ENCODE data around the gene DGLUCY.

The DGLUCY gene

DNA sequence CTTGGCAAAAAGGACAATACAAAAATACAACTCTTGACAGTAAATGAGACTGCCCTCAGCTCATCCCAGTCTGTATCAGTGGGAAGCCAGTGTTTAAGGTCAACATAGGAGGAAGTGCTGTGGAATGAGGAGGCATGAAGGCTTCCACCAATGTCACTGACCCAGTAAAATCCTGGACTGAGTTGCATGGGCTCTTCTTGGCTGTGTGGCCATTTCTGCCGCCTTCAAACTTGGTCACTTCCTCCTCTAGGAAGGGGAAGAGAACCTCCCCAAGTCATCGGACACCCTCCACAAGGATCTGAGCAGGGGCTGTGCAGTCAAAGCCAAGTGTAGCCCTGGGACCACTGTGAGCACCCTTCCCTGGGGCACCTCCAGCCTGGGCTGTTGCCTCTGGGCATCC lies 118.7 kb downstream of the DGLUCY start:
- TF ChIP-seq, protein P1, sequence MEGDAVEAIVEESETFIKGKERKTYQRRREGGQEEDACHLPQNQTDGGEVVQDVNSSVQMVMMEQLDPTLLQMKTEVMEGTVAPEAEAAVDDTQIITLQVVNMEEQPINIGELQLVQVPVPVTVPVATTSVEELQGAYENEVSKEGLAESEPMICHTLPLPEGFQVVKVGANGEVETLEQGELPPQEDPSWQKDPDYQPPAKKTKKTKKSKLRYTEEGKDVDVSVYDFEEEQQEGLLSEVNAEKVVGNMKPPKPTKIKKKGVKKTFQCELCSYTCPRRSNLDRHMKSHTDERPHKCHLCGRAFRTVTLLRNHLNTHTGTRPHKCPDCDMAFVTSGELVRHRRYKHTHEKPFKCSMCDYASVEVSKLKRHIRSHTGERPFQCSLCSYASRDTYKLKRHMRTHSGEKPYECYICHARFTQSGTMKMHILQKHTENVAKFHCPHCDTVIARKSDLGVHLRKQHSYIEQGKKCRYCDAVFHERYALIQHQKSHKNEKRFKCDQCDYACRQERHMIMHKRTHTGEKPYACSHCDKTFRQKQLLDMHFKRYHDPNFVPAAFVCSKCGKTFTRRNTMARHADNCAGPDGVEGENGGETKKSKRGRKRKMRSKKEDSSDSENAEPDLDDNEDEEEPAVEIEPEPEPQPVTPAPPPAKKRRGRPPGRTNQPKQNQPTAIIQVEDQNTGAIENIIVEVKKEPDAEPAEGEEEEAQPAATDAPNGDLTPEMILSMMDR (IDR thresholded peaks at IDR 0.05) = no peak

DNA sequence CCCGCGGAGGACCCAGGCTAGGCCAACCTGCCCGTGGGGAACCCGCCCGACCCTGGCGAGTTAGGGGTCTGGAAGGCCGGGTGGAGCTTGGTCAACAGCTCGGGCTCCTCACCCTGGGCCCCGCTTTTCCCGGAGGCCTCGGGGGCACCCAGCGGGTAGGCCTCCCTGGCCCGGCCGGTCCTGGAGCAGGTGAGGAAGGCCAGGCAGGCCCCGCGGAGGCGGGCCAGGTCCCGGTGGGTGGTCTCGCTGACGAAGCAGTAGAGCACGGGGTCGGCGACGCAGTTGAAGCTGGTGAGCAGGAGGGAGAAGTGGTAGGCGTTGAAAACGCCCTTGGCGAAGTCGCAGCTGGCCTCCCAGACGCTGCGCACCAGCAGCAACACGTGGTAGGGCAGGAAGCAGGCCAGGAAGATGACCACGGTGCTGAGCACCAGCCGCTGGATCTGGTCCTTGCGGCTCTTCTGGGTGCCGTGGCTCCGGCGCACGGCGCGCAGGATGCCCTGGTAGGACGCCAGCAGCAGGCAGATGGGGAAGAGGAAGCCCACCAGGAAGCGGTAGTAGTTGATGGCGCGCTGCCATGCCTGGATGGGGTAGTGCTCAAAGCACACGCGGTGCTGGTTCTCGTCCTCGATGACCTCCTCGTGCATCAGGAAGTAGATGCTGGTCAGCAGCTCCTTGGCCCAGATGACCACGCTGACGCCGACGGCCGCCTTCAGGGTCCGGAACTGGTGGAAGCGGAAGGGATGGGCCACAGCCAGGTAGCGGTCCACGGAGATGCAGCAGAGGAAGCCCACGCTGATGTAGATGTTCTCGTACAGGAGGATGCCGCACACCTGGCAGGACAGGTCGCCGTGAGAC lies 120.3 kb downstream of the DGLUCY start:
- TF ChIP-seq, protein P1 (IDR thresholded peaks at IDR 0.05) = no peak

DNA sequence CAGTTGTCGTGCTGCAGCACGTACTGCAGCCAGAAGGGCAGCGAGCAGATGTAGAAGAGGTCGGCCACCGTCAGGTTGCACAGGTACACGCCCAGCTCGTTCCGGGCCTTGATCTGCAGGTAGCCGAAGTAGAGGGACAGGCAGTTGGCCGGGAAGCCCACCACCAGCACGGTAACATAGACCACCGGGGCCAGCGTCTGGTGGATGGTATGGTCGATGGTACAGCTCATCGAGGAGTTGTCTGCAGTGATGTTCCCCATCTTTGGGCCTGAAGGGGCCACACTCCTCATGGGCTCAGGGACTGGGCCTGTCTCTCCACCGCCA lies 120.9 kb downstream of the DGLUCY start:
- TF ChIP-seq, protein P1 (IDR thresholded peaks at IDR 0.05) = no peak

DNA sequence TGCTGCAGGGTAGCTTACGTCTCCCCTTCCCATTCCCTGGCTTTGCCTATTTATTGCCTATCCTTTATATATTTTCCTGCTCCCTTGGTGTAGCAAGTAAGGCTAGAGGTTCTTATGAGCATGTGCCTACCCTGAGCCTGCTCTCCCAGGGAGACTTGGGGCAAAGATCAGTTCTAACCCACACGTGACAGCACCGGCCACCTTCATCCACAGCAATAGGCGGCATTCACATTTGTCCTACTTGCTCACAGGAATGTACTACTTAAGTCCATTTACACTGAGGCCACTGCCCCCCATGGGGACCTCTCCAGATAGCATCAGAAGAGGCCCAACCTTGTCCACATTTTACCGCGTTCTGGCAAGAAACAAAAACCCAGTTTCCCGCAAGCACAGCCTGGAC lies 122.0 kb downstream of the DGLUCY start:
- TF ChIP-seq, protein P1 (IDR thresholded peaks at IDR 0.05) = no peak

DNA sequence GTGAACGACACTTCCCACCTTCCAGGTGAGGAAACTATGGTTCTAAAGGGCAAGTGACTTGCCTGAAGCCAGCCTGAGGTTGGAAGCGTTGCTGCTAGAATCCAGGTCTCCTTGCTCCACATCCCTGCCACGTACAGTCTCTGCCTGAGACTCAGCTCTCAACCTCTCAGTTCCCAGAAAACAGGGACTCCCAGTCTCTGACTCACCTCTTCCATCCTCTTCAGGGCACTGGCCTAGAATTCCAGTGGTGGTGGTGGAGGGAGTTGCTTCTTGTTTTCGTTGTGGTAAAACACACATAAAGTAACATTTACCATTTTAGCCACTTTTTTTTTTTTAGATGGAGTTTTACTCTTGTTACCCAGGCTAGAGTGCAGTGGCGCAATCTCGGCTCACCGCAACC lies 123.3 kb downstream of the DGLUCY start:
- TF ChIP-seq, protein P1 (IDR thresholded peaks at IDR 0.05) = no peak

DNA sequence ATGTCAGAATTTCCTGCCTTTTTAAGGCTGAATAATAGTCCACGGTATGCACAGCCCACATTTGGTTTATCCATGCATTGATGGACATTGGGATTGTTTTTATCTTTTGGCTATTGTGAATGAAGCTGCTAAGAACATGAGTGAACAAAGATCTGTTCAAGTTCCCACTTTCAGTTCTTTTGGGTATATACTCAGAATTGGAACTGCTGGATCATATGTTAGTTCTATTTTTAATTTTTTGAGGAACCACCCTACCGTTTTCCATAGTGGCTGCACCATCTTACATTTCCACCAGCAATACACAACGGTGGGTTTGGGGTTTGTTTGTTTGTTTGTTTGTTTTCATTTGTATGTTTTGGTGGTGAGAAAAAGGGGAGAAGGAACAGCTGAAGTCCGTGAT lies 124.2 kb downstream of the DGLUCY start:
- TF ChIP-seq, protein P1 (IDR thresholded peaks at IDR 0.05) = no peak

DNA sequence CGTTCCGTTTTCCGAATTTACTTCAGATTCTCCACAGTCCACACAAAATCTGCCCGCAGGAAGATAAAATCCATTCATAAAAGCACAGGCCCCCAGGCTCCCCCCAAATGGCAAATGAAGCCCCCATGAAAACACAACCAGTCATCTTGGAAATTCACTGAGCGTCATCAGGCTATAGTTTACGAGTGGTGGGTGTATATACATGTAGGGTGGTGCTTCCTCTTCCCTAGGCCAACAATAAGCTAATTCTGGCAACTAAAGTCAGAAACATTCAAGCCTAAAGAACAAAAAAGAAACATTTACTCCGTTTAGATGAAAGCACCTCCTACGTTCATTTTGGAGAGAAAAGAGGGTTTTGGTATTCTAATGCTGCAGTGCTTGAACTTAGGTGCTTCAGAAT lies 124.8 kb downstream of the DGLUCY start:
- TF ChIP-seq, protein P1 (IDR thresholded peaks at IDR 0.05) = no peak

DNA sequence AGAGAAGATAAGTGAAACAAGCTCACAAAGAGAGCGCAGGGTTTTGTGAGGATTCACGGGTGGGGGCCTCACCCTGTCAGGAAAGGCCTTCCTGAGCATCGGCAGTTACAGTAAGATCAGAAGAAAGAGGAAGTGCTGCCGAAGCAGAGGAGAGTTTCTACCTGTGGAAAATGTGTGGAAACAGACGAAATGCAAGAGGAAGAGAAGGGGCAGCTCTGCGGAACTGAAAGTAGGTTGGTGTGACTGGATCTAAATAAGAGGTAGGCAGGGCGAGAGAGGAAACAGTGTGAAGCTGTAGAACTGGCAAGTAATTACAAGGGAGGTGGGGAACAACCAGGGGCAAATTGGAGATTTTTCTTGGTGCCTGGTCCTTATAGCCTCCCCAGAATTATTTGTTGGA lies 128.0 kb downstream of the DGLUCY start:
- TF ChIP-seq, protein P1 (IDR thresholded peaks at IDR 0.05) = no peak

All from LNCAP (cell line).